GM23338 (cell line): ENCODE results near the gene TMEM30A.

ENCODE experiments used
- CREB1 ChIP-seq: fragments of 250-450 bp; sonication (Bioruptor Pico); IDR thresholded peaks from 2 replicates; pipeline ENCODE4 v1.5.0; 2020; ENCODE audit warnings: low read depth, mild to moderate bottlenecking, moderate library complexity
- CTCF ChIP-seq, 2 experiments: fragments of 200-600 bp in 1 of 2; sonication (generic) in 1 of 2; conservative IDR thresholded peaks; 2 replicates each; pipeline versions ENCODE4 v1.5.1 to v1.6.1; 2016 to 2017; ENCODE audit warnings: antibody characterized with exemption in 2 of 2, low read depth in 2 of 2, mild to moderate bottlenecking in 2 of 2, moderate library complexity in 1 of 2
- ETS1 ChIP-seq: IDR thresholded peaks from 2 replicates; pipeline ENCODE4 v1.6.1; 2016; ENCODE audit warnings: antibody characterized with exemption
- EZH2 ChIP-seq: fragments of 200-600 bp; sonication (generic); IDR thresholded peaks from one replicate; pipeline ENCODE4 v1.8.0; 2017; ENCODE audit warnings: antibody characterized with exemption, mild to moderate bottlenecking, low read depth; ENCODE audit not compliant: unreplicated experiment
- EZH2phosphoT487 ChIP-seq: fragments of 200-600 bp; sonication (generic); IDR thresholded peaks from one replicate; pipeline ENCODE4 v1.8.1; 2018; ENCODE audit warnings: antibody characterized with exemption; ENCODE audit not compliant: unreplicated experiment
- JUNB ChIP-seq: IDR thresholded peaks from one replicate; pipeline ENCODE4 v1.6.1; 2016; ENCODE audit warnings: antibody characterized with exemption; ENCODE audit not compliant: unreplicated experiment
- POLR2AphosphoS5 ChIP-seq: IDR thresholded peaks from 2 replicates; pipeline ENCODE4 v1.6.1; 2016; ENCODE audit warnings: antibody characterized with exemption, low read depth
- TF ChIP-seq, protein P1 (sequence below): IDR thresholded peaks from one replicate; pipeline ENCODE4 v1.6.1; 2018; ENCODE audit warnings: antibody characterized with exemption; ENCODE audit not compliant: unreplicated experiment

GRCh38 chr6:75301537-75301936 lies 16.9 kb upstream of the TMEM30A start:
- TF ChIP-seq CTCF (conservative IDR thresholded peaks at IDR 0.05; ENCODE audit: low read depth in 2 of 2) (no peak), JUNB (no peak), POLR2AphosphoS5 (no peak), EZH2 (no peak), EZH2phosphoT487 (no peak), ETS1 (no peak), CREB1 (no peak)
- TF ChIP-seq, protein P1, sequence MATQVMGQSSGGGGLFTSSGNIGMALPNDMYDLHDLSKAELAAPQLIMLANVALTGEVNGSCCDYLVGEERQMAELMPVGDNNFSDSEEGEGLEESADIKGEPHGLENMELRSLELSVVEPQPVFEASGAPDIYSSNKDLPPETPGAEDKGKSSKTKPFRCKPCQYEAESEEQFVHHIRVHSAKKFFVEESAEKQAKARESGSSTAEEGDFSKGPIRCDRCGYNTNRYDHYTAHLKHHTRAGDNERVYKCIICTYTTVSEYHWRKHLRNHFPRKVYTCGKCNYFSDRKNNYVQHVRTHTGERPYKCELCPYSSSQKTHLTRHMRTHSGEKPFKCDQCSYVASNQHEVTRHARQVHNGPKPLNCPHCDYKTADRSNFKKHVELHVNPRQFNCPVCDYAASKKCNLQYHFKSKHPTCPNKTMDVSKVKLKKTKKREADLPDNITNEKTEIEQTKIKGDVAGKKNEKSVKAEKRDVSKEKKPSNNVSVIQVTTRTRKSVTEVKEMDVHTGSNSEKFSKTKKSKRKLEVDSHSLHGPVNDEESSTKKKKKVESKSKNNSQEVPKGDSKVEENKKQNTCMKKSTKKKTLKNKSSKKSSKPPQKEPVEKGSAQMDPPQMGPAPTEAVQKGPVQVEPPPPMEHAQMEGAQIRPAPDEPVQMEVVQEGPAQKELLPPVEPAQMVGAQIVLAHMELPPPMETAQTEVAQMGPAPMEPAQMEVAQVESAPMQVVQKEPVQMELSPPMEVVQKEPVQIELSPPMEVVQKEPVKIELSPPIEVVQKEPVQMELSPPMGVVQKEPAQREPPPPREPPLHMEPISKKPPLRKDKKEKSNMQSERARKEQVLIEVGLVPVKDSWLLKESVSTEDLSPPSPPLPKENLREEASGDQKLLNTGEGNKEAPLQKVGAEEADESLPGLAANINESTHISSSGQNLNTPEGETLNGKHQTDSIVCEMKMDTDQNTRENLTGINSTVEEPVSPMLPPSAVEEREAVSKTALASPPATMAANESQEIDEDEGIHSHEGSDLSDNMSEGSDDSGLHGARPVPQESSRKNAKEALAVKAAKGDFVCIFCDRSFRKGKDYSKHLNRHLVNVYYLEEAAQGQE = no peak
